ENCODE data around the gene CKMT1B. TPM values are rescaled to one million over a fixed set of nuclear protein-coding genes. Genes with fewer than 3 reads are reported as not detected.
"Not testable (repeated sequence)": the region's sequence is repeated elsewhere in the genome, so short reads cannot be mapped to it uniquely, and the experiment has no call there.

The CKMT1B gene
- polyA plus RNA-seq, 2 of the 4 experiments (the other 2 are of a cell fraction) = 2.6 to 4.1 TPM

GRCh38 chr15:43625106-43625505 is 31.3 kb downstream of the CKMT1B start:
- H3K27ac ChIP-seq = no peak overlapping the region
- DNase-seq (ENCODE audit: low read depth in 1 of 2, low spot score in 1 of 2) (no peak), FAIRE-seq (no peak), ATAC-seq (no peak)
- CTCF ChIA-PET = no interaction called here
- H3K9me3 ChIP-seq = no peaks in the 10 kb centered on the region
- POLR2A ChIA-PET = no interaction called here
- H3K4me2 ChIP-seq = no peak overlapping the region
- WGBS (ENCODE audit: missing lambda C conversion rate) = 46% methylated on average over 5 of the region's 5 CpGs
- TF ChIP-seq ZSCAN20 (CRISPR knock-in tag; IDR thresholded peaks at IDR 0.05) = no peak
- TF ChIP-seq, protein P1, sequence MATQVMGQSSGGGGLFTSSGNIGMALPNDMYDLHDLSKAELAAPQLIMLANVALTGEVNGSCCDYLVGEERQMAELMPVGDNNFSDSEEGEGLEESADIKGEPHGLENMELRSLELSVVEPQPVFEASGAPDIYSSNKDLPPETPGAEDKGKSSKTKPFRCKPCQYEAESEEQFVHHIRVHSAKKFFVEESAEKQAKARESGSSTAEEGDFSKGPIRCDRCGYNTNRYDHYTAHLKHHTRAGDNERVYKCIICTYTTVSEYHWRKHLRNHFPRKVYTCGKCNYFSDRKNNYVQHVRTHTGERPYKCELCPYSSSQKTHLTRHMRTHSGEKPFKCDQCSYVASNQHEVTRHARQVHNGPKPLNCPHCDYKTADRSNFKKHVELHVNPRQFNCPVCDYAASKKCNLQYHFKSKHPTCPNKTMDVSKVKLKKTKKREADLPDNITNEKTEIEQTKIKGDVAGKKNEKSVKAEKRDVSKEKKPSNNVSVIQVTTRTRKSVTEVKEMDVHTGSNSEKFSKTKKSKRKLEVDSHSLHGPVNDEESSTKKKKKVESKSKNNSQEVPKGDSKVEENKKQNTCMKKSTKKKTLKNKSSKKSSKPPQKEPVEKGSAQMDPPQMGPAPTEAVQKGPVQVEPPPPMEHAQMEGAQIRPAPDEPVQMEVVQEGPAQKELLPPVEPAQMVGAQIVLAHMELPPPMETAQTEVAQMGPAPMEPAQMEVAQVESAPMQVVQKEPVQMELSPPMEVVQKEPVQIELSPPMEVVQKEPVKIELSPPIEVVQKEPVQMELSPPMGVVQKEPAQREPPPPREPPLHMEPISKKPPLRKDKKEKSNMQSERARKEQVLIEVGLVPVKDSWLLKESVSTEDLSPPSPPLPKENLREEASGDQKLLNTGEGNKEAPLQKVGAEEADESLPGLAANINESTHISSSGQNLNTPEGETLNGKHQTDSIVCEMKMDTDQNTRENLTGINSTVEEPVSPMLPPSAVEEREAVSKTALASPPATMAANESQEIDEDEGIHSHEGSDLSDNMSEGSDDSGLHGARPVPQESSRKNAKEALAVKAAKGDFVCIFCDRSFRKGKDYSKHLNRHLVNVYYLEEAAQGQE (IDR thresholded peaks at IDR 0.05) = no peak
- TF ChIP-seq MAZ (IDR thresholded peaks at IDR 0.05; ENCODE audit: borderline replicate concordance, low read depth, low read length) = no peak
- TF ChIP-seq BHLHE40 (IDR thresholded peaks at IDR 0.05; ENCODE audit: low read depth, low read length) = no peak
- TF ChIP-seq JUN (IDR thresholded peaks at IDR 0.05) = no peak
- no peak for TF ChIP-seq HEYL (CRISPR knock-in tag; IDR thresholded peaks at IDR 0.05)
- TF ChIP-seq ZC3H11A (IDR thresholded peaks at IDR 0.05) = no peak
- no peak overlapping the region for H3K4me3 ChIP-seq
- no peaks in the 10 kb centered on the region for H3K4me1 ChIP-seq

DNA sequence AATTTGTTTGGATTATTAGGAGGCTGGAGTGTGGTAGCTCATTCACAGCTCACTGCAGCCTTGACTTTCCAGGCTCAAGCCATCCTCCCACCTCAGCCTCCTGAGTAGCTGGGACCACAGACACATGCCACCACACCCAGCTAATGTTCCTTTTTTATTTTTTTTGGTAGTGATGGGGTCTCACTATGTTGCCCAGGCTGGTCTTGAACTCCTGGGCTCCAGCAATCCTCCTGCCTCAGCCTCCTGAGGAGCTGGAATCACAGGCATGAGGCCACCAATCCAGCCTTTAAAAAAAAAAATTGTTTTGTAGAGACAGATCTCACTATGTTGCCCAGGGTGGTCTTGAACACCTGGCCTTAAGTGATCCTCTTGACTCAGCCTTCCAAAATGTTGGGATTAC is 33.1 kb downstream of the CKMT1B start:
- H3K4me3 ChIP-seq; H3K4me2 ChIP-seq; ATAC-seq; H3K4me1 ChIP-seq; FAIRE-seq; POLR2A ChIA-PET; DNase-seq (ENCODE audit: low read depth in 1 of 2, low spot score in 1 of 2); H3K9me3 ChIP-seq; H3K27ac ChIP-seq; CTCF ChIA-PET: not testable (repeated sequence)

- ATAC-seq; H3K9me3 ChIP-seq; H3K27ac ChIP-seq; H3K4me1 ChIP-seq; H3K4me3 ChIP-seq; POLR2A ChIA-PET; DNase-seq (ENCODE audit: low read depth in 1 of 2, low spot score in 1 of 2); FAIRE-seq; H3K4me2 ChIP-seq; CTCF ChIA-PET: not testable (repeated sequence)
- 94% methylated on average over 8 of the region's 8 CpGs for WGBS (ENCODE audit: missing lambda C conversion rate)
These were observed 44.8 kb downstream of the CKMT1B start for GRCh38 chr15:43638464-43639204.

Small RNA genes lying within 50 kb of the gene (small RNA-seq; reads per million reads assigned to genes)
- gene PDIA3P2 (0 reads per million in 6 experiments), gene RNU6-554P (0 reads per million in 6 experiments), gene RNU6-610P (0 reads per million in 6 experiments)

Other genes with a start within 250 kb of the CKMT1B start
- gene ZSCAN29, start 223.0 kb upstream of the CKMT1B start, polyA plus RNA-seq (2011; rRNA removed) = 10.7 and 13.8 TPM in 2 replicates
- 12.7 to 14.4 TPM (median 13.7 TPM) in 3 replicates for gene ZSCAN29, start 223.0 kb upstream of the CKMT1B start, polyA plus RNA-seq (2017; fragmentation: RNase III; extraction: RNeasy Plus Mini Kit Qiagen cat#74134 plus additional on column Dnase treatment)
- 10.4 and 12.4 TPM in 2 replicates for gene TUBGCP4, start 222.9 kb upstream of the CKMT1B start, polyA plus RNA-seq (2011; rRNA removed)
- 6.5 to 6.7 TPM (median 6.6 TPM) in 3 replicates for gene TUBGCP4, start 222.9 kb upstream of the CKMT1B start, polyA plus RNA-seq (2017; fragmentation: RNase III; extraction: RNeasy Plus Mini Kit Qiagen cat#74134 plus additional on column Dnase treatment)
- gene TP53BP1, start 100.9 kb upstream of the CKMT1B start, polyA plus RNA-seq (2011; rRNA removed) = 49.8 and 56.4 TPM in 2 replicates
- 20.0 to 25.6 TPM (median 25.0 TPM) in 3 replicates for gene TP53BP1, start 100.9 kb upstream of the CKMT1B start, polyA plus RNA-seq (2017; fragmentation: RNase III; extraction: RNeasy Plus Mini Kit Qiagen cat#74134 plus additional on column Dnase treatment)
- 0.43 and 0.48 TPM in 2 replicates for gene MAP1A, start 76.4 kb upstream of the CKMT1B start, polyA plus RNA-seq (2011; rRNA removed)
- gene MAP1A, start 76.4 kb upstream of the CKMT1B start, polyA plus RNA-seq (2017; fragmentation: RNase III; extraction: RNeasy Plus Mini Kit Qiagen cat#74134 plus additional on column Dnase treatment) = 0.46 to 0.54 TPM (median 0.52 TPM) in 3 replicates
- 19.2 and 19.6 TPM in 2 replicates for gene PPIP5K1, start 3.8 kb upstream of the CKMT1B start, polyA plus RNA-seq (2011; rRNA removed)
- 9.3 to 9.7 TPM (median 9.5 TPM) in 3 replicates for gene PPIP5K1, start 3.8 kb upstream of the CKMT1B start, polyA plus RNA-seq (2017; fragmentation: RNase III; extraction: RNeasy Plus Mini Kit Qiagen cat#74134 plus additional on column Dnase treatment)
- 0.09 and 0.27 TPM in 2 replicates for gene STRC, start 24.8 kb downstream of the CKMT1B start, polyA plus RNA-seq (2011; rRNA removed)
- 0.07 to 0.08 TPM in 2 of 3 replicates, not detected in the other for gene STRC, start 24.8 kb downstream of the CKMT1B start, polyA plus RNA-seq (2017; fragmentation: RNase III; extraction: RNeasy Plus Mini Kit Qiagen cat#74134 plus additional on column Dnase treatment)
- 2.0 and 2.7 TPM in 2 replicates for gene CATSPER2, start 54.8 kb downstream of the CKMT1B start, polyA plus RNA-seq (2011; rRNA removed)
- gene CATSPER2, start 54.8 kb downstream of the CKMT1B start, polyA plus RNA-seq (2017; fragmentation: RNase III; extraction: RNeasy Plus Mini Kit Qiagen cat#74134 plus additional on column Dnase treatment) = 1.2 to 2.0 TPM (median 1.2 TPM) in 3 replicates
- gene CKMT1A, start 99.8 kb downstream of the CKMT1B start, polyA plus RNA-seq (2011; rRNA removed) = 3.0 and 3.7 TPM in 2 replicates
- 1.5 to 2.9 TPM (median 1.6 TPM) in 3 replicates for gene CKMT1A, start 99.8 kb downstream of the CKMT1B start, polyA plus RNA-seq (2017; fragmentation: RNase III; extraction: RNeasy Plus Mini Kit Qiagen cat#74134 plus additional on column Dnase treatment)
- gene PDIA3, start 152.4 kb downstream of the CKMT1B start, polyA plus RNA-seq (2011; rRNA removed) = 196 and 208 TPM in 2 replicates
- 249 to 257 TPM (median 257 TPM) in 3 replicates for gene PDIA3, start 152.4 kb downstream of the CKMT1B start, polyA plus RNA-seq (2017; fragmentation: RNase III; extraction: RNeasy Plus Mini Kit Qiagen cat#74134 plus additional on column Dnase treatment)
- 1.8 and 2.1 TPM in 2 replicates for gene ELL3, start 182.9 kb downstream of the CKMT1B start, polyA plus RNA-seq (2011; rRNA removed)
- gene ELL3, start 182.9 kb downstream of the CKMT1B start, polyA plus RNA-seq (2017; fragmentation: RNase III; extraction: RNeasy Plus Mini Kit Qiagen cat#74134 plus additional on column Dnase treatment) = 1.4 to 1.7 TPM (median 1.5 TPM) in 3 replicates
- gene SERF2, start 198.3 kb downstream of the CKMT1B start, polyA plus RNA-seq (2011; rRNA removed) = 317 and 464 TPM in 2 replicates
- gene SERF2, start 198.3 kb downstream of the CKMT1B start, polyA plus RNA-seq (2017; fragmentation: RNase III; extraction: RNeasy Plus Mini Kit Qiagen cat#74134 plus additional on column Dnase treatment) = 569 to 597 TPM (median 576 TPM) in 3 replicates
- 0.05 and 0.07 TPM in 2 replicates for gene SERINC4, start 206.2 kb downstream of the CKMT1B start, polyA plus RNA-seq (2011; rRNA removed)
- gene SERINC4, start 206.2 kb downstream of the CKMT1B start, polyA plus RNA-seq (2017; fragmentation: RNase III; extraction: RNeasy Plus Mini Kit Qiagen cat#74134 plus additional on column Dnase treatment) = 0.04 to 0.12 TPM (median 0.04 TPM) in 3 replicates
- gene HYPK, start 206.6 kb downstream of the CKMT1B start, polyA plus RNA-seq (2011; rRNA removed) = 10.7 and 21.0 TPM in 2 replicates
- 45.5 to 80.8 TPM (median 66.5 TPM) in 3 replicates for gene HYPK, start 206.6 kb downstream of the CKMT1B start, polyA plus RNA-seq (2017; fragmentation: RNase III; extraction: RNeasy Plus Mini Kit Qiagen cat#74134 plus additional on column Dnase treatment)
- gene MFAP1, start 230.7 kb downstream of the CKMT1B start, polyA plus RNA-seq (2011; rRNA removed) = 22.5 and 31.7 TPM in 2 replicates
- 37.4 to 40.3 TPM (median 40.1 TPM) in 3 replicates for gene MFAP1, start 230.7 kb downstream of the CKMT1B start, polyA plus RNA-seq (2017; fragmentation: RNase III; extraction: RNeasy Plus Mini Kit Qiagen cat#74134 plus additional on column Dnase treatment)
- 9.3 and 12.1 TPM in 2 replicates for gene WDR76, start 233.0 kb downstream of the CKMT1B start, polyA plus RNA-seq (2011; rRNA removed)
- gene WDR76, start 233.0 kb downstream of the CKMT1B start, polyA plus RNA-seq (2017; fragmentation: RNase III; extraction: RNeasy Plus Mini Kit Qiagen cat#74134 plus additional on column Dnase treatment) = 15.6 to 18.1 TPM (median 17.5 TPM) in 3 replicates